CD14-positive monocyte (primary cell): Measurements from ENCODE around the gene IL36RN. TPM values are rescaled to one million over a fixed set of nuclear protein-coding genes. Genes with fewer than 3 reads are reported as not detected.

ENCODE experiments used
- DNase-seq, 3 donors: peaks; one replicate each; pipeline ENCODE4 v3.0.0-alpha.2; 2011 to 2022
- H2AFZ ChIP-seq: 2 replicates; pipeline ENCODE4 v1.6.0; 2012; ENCODE audit warnings: mild to moderate bottlenecking, low read depth, low read length, inconsistent platforms; ENCODE audit not compliant: insufficient read depth, poor library complexity, severe bottlenecking
- H3K27ac ChIP-seq, 2 donors: 1 replicate in 1 of 2; 2 replicates in 1 of 2; pipeline ENCODE4 v1.5.1; 2012 to 2013; ENCODE audit warnings: low read length in 2 of 2, control low read depth in 1 of 2, inconsistent platforms in 1 of 2, low read depth in 1 of 2, mild to moderate bottlenecking in 1 of 2
- H3K27me3 ChIP-seq, 2 donors: one replicate each; pipeline versions ENCODE4 v1.6.0 to v1.6.1; 2011 to 2013; ENCODE audit warnings: low read length in 2 of 2; ENCODE audit not compliant: control insufficient read depth in 2 of 2, insufficient read depth in 2 of 2
- H3K36me3 ChIP-seq, 2 donors: replicated peaks in 1 of 2; 1 replicate in 1 of 2; 2 replicates in 1 of 2; pipeline versions ENCODE4 v1.5.1 to v1.6.1; 2012 to 2013; ENCODE audit warnings: low read length in 2 of 2, control low read depth in 1 of 2, inconsistent platforms in 1 of 2, mild to moderate bottlenecking in 1 of 2; ENCODE audit not compliant: insufficient read depth in 2 of 2, control insufficient read depth in 1 of 2
- H3K4me1 ChIP-seq, 2 donors: 1 replicate in 1 of 2; 2 replicates in 1 of 2; pipeline versions ENCODE4 v1.5.1 to v1.6.1; 2012 to 2013; ENCODE audit warnings: low read length in 2 of 2, control low read depth in 1 of 2, inconsistent platforms in 1 of 2, mild to moderate bottlenecking in 1 of 2, moderate library complexity in 1 of 2; ENCODE audit not compliant: insufficient read depth in 2 of 2, control insufficient read depth in 1 of 2
- H3K4me2 ChIP-seq: replicated peaks from 2 replicates; pipeline ENCODE3; 2012; ENCODE audit warnings: low read length, moderate library complexity, mild to moderate bottlenecking; ENCODE audit not compliant: poor library complexity, severe bottlenecking; ENCODE audit errors: extremely low read depth
- H3K4me3 ChIP-seq, 3 experiments: fragments of 200-600 bp in 1 of 3; sonication (generic) in 1 of 3; replicated peaks in 1 of 3; 1 replicate in 2 of 3; 2 replicates in 1 of 3; pipeline ENCODE4 v1.5.1; 2011 to 2013; ENCODE audit warnings: low read length in 3 of 3, mild to moderate bottlenecking in 3 of 3, control low read depth in 2 of 3, low read depth in 2 of 3, inconsistent platforms in 1 of 3, moderate library complexity in 1 of 3
- H3K79me2 ChIP-seq: 2 replicates; pipeline ENCODE4 v1.6.0; 2012; ENCODE audit warnings: mild to moderate bottlenecking, control low read depth, inconsistent platforms, low read length, moderate library complexity; ENCODE audit not compliant: insufficient read depth
- H3K9ac ChIP-seq: 2 replicates; pipeline ENCODE4 v1.6.0; 2017; ENCODE audit warnings: low read length, mild to moderate bottlenecking; ENCODE audit not compliant: insufficient read depth, poor library complexity, severe bottlenecking
- H3K9me3 ChIP-seq, 2 donors: replicated peaks in 1 of 2; 1 replicate in 1 of 2; 2 replicates in 1 of 2; pipeline versions ENCODE4 v1.5.1 to v1.6.1; 2012 to 2013; ENCODE audit warnings: low read length in 2 of 2, control low read depth in 1 of 2; ENCODE audit not compliant: control insufficient read depth in 1 of 2, insufficient read depth in 1 of 2
- H4K20me1 ChIP-seq: 2 replicates; pipeline ENCODE4 v1.6.0; 2012; ENCODE audit warnings: mild to moderate bottlenecking, low read length, control low read depth, moderate library complexity; ENCODE audit not compliant: insufficient read depth
- H3K27ac Mint-ChIP-seq, 7 donors: one replicate each; pipeline ENCODE4 v1.8.0; 2020; ENCODE audit warnings: mild to moderate bottlenecking in 7 of 7, mixed read lengths in 7 of 7, moderate library complexity in 6 of 7, inconsistent platforms in 2 of 7
- H3K27me3 Mint-ChIP-seq, 3 donors: one replicate each; pipeline ENCODE4 v1.8.0; 2021 to 2022; ENCODE audit warnings: low read depth in 3 of 3, mild to moderate bottlenecking in 3 of 3, mixed read lengths in 3 of 3, moderate library complexity in 3 of 3, inconsistent platforms in 1 of 3
- H3K36me3 Mint-ChIP-seq, 2 donors: one replicate each; pipeline ENCODE4 v1.8.0; 2020; ENCODE audit warnings: mixed read lengths in 2 of 2, inconsistent platforms in 1 of 2, mild to moderate bottlenecking in 1 of 2
- H3K4me1 Mint-ChIP-seq: one replicate; pipeline ENCODE4 v1.8.0; 2020; ENCODE audit warnings: mild to moderate bottlenecking, mixed read lengths
- H3K4me3 Mint-ChIP-seq, 2 donors: one replicate each; pipeline ENCODE4 v1.8.0; 2020; ENCODE audit warnings: mild to moderate bottlenecking in 2 of 2, mixed read lengths in 2 of 2, moderate library complexity in 1 of 2
- H3K9me3 Mint-ChIP-seq, 7 donors: one replicate each; pipeline ENCODE4 v1.8.0; 2020 to 2022; ENCODE audit warnings: mixed read lengths in 7 of 7, mild to moderate bottlenecking in 6 of 7, moderate library complexity in 6 of 7, inconsistent platforms in 2 of 7
- WGBS: methylation state at CpG from one replicate; pipeline ENCODE4 v1.1.5; 2013; ENCODE audit warnings: missing lambda C conversion rate; ENCODE audit not compliant: insufficient coverage; 5-methylcytosine and 5-hydroxymethylcytosine counted together
- intact Hi-C, 2 donors: fragments of 100-400 bp; cut with micrococcal nuclease; formaldehyde crosslinking; loops; one replicate each; pipeline versions ENCODE4 v1.15.0 to v1.15.1; 2023
- polyA plus RNA-seq, 3 donors: library from polyadenylated mRNA; depleted of rRNA in 1 of 3; unstranded in 2 of 3; stranded (reverse) in 1 of 3; fragments of 300-500 nt in 2 of 3; fragments of >200 nt in 1 of 3; fragmentation: Illumina TruSeq in 2 of 3; gene quantifications; 1 replicate in 2 of 3; 2 replicates in 1 of 3; pipeline ENCODE4 v1.2.3, GENCODE V29; 2012 to 2021
- TF ChIP-seq, protein P1 (sequence below): fragments of 200-600 bp; IDR thresholded peaks from one replicate; pipeline ENCODE4 v1.8.0; 2022; ENCODE audit warnings: antibody characterized with exemption, mild to moderate bottlenecking

The IL36RN gene
- polyA plus RNA-seq, 3 donors = not detected

DNA sequence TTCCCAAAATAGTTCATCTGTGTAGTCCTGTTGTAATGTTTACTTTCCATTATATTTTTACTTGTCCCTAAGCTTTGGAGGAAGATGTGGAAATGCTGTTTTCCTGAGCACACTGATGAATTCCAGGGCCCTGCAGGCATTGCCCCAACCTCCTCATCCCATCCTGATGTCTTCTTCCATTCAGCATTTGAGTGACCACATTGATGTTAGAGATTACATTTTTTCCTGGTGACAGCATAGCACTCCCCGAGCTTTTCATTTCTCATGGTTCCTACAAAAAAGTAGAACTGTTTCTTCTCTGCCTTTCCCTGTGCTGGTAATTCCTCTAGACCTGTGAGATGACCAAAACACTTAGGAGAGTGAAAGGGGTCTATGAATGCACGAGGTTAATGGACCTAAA lies 48.9 kb upstream of the IL36RN start:
- intact Hi-C loops = no loop called here
- no peak overlapping the region for H3K27ac ChIP-seq
- no peaks in the 10 kb centered on the region for H3K79me2 ChIP-seq
- H3K9me3 Mint-ChIP-seq = peaks cover 0 to 12% (median 2%) of the 10 kb centered on the region in 7 donors
- no peaks in the 10 kb centered on the region for H3K4me1 ChIP-seq
- H3K36me3 ChIP-seq = no peaks in the 10 kb centered on the region
- no peak for DNase-seq
- 33% methylated on average over 1 of the region's 2 CpGs for WGBS
- TF ChIP-seq, protein P1, sequence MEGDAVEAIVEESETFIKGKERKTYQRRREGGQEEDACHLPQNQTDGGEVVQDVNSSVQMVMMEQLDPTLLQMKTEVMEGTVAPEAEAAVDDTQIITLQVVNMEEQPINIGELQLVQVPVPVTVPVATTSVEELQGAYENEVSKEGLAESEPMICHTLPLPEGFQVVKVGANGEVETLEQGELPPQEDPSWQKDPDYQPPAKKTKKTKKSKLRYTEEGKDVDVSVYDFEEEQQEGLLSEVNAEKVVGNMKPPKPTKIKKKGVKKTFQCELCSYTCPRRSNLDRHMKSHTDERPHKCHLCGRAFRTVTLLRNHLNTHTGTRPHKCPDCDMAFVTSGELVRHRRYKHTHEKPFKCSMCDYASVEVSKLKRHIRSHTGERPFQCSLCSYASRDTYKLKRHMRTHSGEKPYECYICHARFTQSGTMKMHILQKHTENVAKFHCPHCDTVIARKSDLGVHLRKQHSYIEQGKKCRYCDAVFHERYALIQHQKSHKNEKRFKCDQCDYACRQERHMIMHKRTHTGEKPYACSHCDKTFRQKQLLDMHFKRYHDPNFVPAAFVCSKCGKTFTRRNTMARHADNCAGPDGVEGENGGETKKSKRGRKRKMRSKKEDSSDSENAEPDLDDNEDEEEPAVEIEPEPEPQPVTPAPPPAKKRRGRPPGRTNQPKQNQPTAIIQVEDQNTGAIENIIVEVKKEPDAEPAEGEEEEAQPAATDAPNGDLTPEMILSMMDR = no peak
- no peaks in the 10 kb centered on the region for H4K20me1 ChIP-seq
- H3K4me3 ChIP-seq = no peak overlapping the region
- no peaks in the 10 kb centered on the region for H3K27me3 ChIP-seq
- H3K9me3 ChIP-seq = peaks cover 0 to 2% of the 10 kb centered on the region in 2 donors
- no peaks in the 10 kb centered on the region for H3K36me3 Mint-ChIP-seq
- H3K9ac ChIP-seq = no peak overlapping the region
- H2AFZ ChIP-seq = no peak overlapping the region
- H3K27me3 Mint-ChIP-seq = peaks cover 3 to 4% (median 4%) of the 10 kb centered on the region in 3 donors
- H3K4me2 ChIP-seq = no peak overlapping the region
- H3K4me1 Mint-ChIP-seq = no peaks in the 10 kb centered on the region
- peak overlapping the region in 1 of 2 donors; percentile 27 for H3K4me3 Mint-ChIP-seq
- H3K27ac Mint-ChIP-seq = no peak overlapping the region

DNA sequence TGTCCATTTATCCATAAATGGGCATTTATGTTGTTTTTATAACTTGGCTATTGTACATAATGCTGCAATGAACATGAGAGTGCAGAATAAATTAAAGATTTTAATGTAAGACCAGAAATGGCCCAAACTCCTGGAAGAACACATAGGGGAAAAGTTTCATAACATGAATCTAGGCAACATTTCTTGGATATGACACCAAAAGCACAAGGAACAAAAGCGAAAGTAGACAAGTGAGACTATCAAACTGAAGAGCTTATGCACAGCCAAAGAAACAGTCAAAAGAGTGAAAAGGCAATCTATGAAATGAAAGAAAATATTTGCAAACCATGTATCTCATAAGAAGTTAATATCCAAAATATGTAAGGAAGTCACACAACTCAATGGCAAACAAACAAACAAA lies 47.9 kb upstream of the IL36RN start:
- Mint-ChIP-seq H3K4me3 (no peak overlapping the region), H3K4me1 (no peaks in the 10 kb centered on the region), H3K9me3 (peaks cover 0 to 7% (median 0%) of the 10 kb centered on the region in 7 donors), H3K27me3 (peaks cover 4 to 5% (median 4%) of the 10 kb centered on the region in 3 donors), H3K27ac (no peak overlapping the region), H3K36me3 (no peaks in the 10 kb centered on the region)
- no peak overlapping the region for H3K9ac ChIP-seq
- no peaks in the 10 kb centered on the region for H3K79me2 ChIP-seq
- no peak for DNase-seq
- H3K4me1 ChIP-seq = no peaks in the 10 kb centered on the region
- WGBS = no CpG with 5 or more reads among the region's 1 CpG
- no peak overlapping the region for H3K4me3 ChIP-seq
- peaks cover 0 to 2% of the 10 kb centered on the region in 2 donors for H3K9me3 ChIP-seq
- TF ChIP-seq, protein P1 = no peak
- no peaks in the 10 kb centered on the region for H3K27me3 ChIP-seq
- intact Hi-C loops = no loop called here
- no peaks in the 10 kb centered on the region for H4K20me1 ChIP-seq
- H3K36me3 ChIP-seq = no peaks in the 10 kb centered on the region
- no peak overlapping the region for H3K27ac ChIP-seq
- H3K4me2 ChIP-seq = no peak overlapping the region
- H2AFZ ChIP-seq = no peak overlapping the region
